Vagina (tissue), 2 donors: ENCODE data around the gene VCAM1.
"Not testable (repeated sequence)": the region's sequence is repeated elsewhere in the genome, so short reads cannot be mapped to it uniquely, and the experiment has no call there.

Experiments used
- POLR2A ChIP-seq, 2 donors: fragments of 450-650 bp; IDR thresholded peaks; one replicate each; pipeline ENCODE4 v1.6.1; 2017; ENCODE audit warnings: antibody characterized with exemption in 2 of 2, mild to moderate bottlenecking in 2 of 2, moderate library complexity in 2 of 2
- POLR2AphosphoS5 ChIP-seq, 2 donors: sonication (generic); formaldehyde crosslinking; IDR thresholded peaks; one replicate each; pipeline ENCODE4 v1.9.0; 2017; ENCODE audit warnings: antibody characterized with exemption in 2 of 2, mild to moderate bottlenecking in 2 of 2, low read depth in 1 of 2; ENCODE audit not compliant: insufficient read depth in 1 of 2
- TF ChIP-seq, protein P1 (sequence below), 3 experiments: fragments of 450-650 bp in 2 of 3; fragments of 200-600 bp in 1 of 3; sonication (generic) in 1 of 3; IDR thresholded peaks; one replicate each; pipeline ENCODE4 v1.5.1; 2017 to 2019; ENCODE audit warnings: antibody characterized with exemption in 3 of 3, mild to moderate bottlenecking in 2 of 3, moderate library complexity in 2 of 3

DNA sequence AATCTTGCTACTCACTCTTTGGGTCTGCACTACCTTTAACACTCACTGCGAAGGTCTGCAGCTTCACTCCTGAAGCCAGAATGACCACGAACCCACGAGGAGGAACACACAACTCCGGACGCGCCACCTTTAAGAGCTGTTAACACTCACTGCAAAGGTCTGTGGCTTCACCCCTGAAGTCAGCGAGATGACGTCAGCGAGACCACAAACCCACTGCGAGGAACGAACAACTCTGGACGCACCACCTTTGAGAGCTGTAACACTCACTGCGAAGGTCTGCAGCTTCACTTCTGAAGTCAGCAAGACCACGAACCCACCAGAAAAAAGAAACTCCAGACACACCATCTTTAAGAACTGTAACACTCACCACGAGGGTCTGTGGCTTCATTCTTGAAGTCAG is 6.5 kb upstream of the VCAM1 start:
- TF ChIP-seq, protein P1, sequence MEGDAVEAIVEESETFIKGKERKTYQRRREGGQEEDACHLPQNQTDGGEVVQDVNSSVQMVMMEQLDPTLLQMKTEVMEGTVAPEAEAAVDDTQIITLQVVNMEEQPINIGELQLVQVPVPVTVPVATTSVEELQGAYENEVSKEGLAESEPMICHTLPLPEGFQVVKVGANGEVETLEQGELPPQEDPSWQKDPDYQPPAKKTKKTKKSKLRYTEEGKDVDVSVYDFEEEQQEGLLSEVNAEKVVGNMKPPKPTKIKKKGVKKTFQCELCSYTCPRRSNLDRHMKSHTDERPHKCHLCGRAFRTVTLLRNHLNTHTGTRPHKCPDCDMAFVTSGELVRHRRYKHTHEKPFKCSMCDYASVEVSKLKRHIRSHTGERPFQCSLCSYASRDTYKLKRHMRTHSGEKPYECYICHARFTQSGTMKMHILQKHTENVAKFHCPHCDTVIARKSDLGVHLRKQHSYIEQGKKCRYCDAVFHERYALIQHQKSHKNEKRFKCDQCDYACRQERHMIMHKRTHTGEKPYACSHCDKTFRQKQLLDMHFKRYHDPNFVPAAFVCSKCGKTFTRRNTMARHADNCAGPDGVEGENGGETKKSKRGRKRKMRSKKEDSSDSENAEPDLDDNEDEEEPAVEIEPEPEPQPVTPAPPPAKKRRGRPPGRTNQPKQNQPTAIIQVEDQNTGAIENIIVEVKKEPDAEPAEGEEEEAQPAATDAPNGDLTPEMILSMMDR (IDR thresholded peaks at IDR 0.05): not testable (repeated sequence)
- not testable (repeated sequence) for TF ChIP-seq POLR2AphosphoS5 (IDR thresholded peaks at IDR 0.05; ENCODE audit: insufficient read depth in 1 of 2, low read depth in 1 of 2); POLR2A (IDR thresholded peaks at IDR 0.05)
